GM23338 (cell line): ENCODE data around the gene CLTA. TPM values are rescaled to one million over a fixed set of nuclear protein-coding genes. Genes with fewer than 3 reads are reported as not detected.

Experiments
- ATAC-seq: fragments of 200-7000 bp; cut with Tn5 transposase; 3 replicates; pipeline ENCODE4 v1.9.1; 2020
- DNase-seq: peaks from one replicate; pipeline ENCODE4 v3.0.0-alpha.2; 2015; ENCODE audit warnings: low spot score
- H2AFZ ChIP-seq: fragments of 200-600 bp; sonication (generic); 2 replicates; pipeline ENCODE4 v1.8.0; 2016; ENCODE audit warnings: antibody characterized with exemption, mild to moderate bottlenecking, moderate library complexity
- H3F3A ChIP-seq: fragments of 200-600 bp; sonication (generic); replicated peaks from 2 replicates; pipeline ENCODE4 v1.8.0; 2017; ENCODE audit warnings: antibody characterized with exemption, mixed run types, low read depth
- H3K27ac ChIP-seq: fragments of 200-600 bp; sonication (generic); 2 replicates; pipeline ENCODE4 v1.6.1; 2016; ENCODE audit warnings: low read depth
- H3K27me3 ChIP-seq: fragments of 200-600 bp; sonication (generic); 2 replicates; pipeline ENCODE4 v1.8.0; 2016; ENCODE audit warnings: mild to moderate bottlenecking, mixed run types, moderate library complexity; ENCODE audit not compliant: insufficient read depth
- H3K36me3 ChIP-seq: fragments of 200-600 bp; sonication (generic); 2 replicates; pipeline ENCODE4 v1.8.0; 2016; ENCODE audit warnings: mild to moderate bottlenecking; ENCODE audit not compliant: insufficient read depth
- H3K4me1 ChIP-seq: fragments of 200-600 bp; sonication (generic); 2 replicates; pipeline ENCODE4 v1.8.0; 2016; ENCODE audit warnings: mild to moderate bottlenecking, moderate library complexity; ENCODE audit not compliant: insufficient read depth
- H3K4me2 ChIP-seq: fragments of 200-600 bp; sonication (generic); 2 replicates; pipeline ENCODE4 v1.7.1; 2017; ENCODE audit warnings: mixed run types
- H3K4me3 ChIP-seq: fragments of 200-600 bp; sonication (generic); 2 replicates; pipeline ENCODE4 v1.6.1; 2016; ENCODE audit warnings: mixed run types
- H3K79me2 ChIP-seq: fragments of 200-600 bp; sonication (generic); replicated peaks from 2 replicates; pipeline ENCODE4 v1.8.0; 2017; ENCODE audit warnings: mild to moderate bottlenecking; ENCODE audit not compliant: insufficient read depth
- H3K9me2 ChIP-seq: fragments of 200-600 bp; sonication (generic); 2 replicates; pipeline ENCODE4 v1.8.0; 2017; ENCODE audit not compliant: insufficient read depth
- H4K20me1 ChIP-seq: fragments of 200-600 bp; sonication (generic); replicated peaks from 2 replicates; pipeline ENCODE4 v1.8.0; 2017; ENCODE audit warnings: mild to moderate bottlenecking; ENCODE audit not compliant: insufficient read depth
- H3K27ac Mint-ChIP-seq: 2 replicates; pipeline ENCODE4 v1.8.0; 2020; ENCODE audit warnings: inconsistent platforms, mild to moderate bottlenecking, moderate library complexity, mixed read lengths
- H3K27me3 Mint-ChIP-seq: 3 replicates; pipeline ENCODE4 v1.8.0; 2022; ENCODE audit warnings: low read depth, mild to moderate bottlenecking, moderate library complexity, mixed read lengths, inconsistent platforms; ENCODE audit not compliant: insufficient read depth, poor library complexity
- H3K36me3 Mint-ChIP-seq: 3 replicates; pipeline ENCODE4 v1.8.0; 2021; ENCODE audit warnings: low read depth, mild to moderate bottlenecking, inconsistent platforms, moderate library complexity, mixed read lengths
- H3K4me1 Mint-ChIP-seq: 3 replicates; pipeline ENCODE4 v1.8.0; 2020; ENCODE audit warnings: mild to moderate bottlenecking, inconsistent platforms, mixed read lengths
- H3K4me3 Mint-ChIP-seq: 3 replicates; pipeline ENCODE4 v1.8.0; 2021; ENCODE audit warnings: moderate library complexity, mild to moderate bottlenecking, inconsistent platforms, mixed read lengths
- H3K9me3 Mint-ChIP-seq: 3 replicates; pipeline ENCODE4 v1.8.0; 2020; ENCODE audit warnings: moderate library complexity, mild to moderate bottlenecking, inconsistent platforms, mixed read lengths
- CREB1 ChIP-seq: fragments of 250-450 bp; sonication (Bioruptor Pico); IDR thresholded peaks from 2 replicates; pipeline ENCODE4 v1.5.0; 2020; ENCODE audit warnings: low read depth, mild to moderate bottlenecking, moderate library complexity
- CTCF ChIP-seq, 2 experiments: fragments of 200-600 bp in 1 of 2; sonication (generic) in 1 of 2; conservative IDR thresholded peaks; 2 replicates each; pipeline versions ENCODE4 v1.5.1 to v1.6.1; 2016 to 2017; ENCODE audit warnings: antibody characterized with exemption in 2 of 2, low read depth in 2 of 2, mild to moderate bottlenecking in 2 of 2, moderate library complexity in 1 of 2
- ETS1 ChIP-seq: IDR thresholded peaks from 2 replicates; pipeline ENCODE4 v1.6.1; 2016; ENCODE audit warnings: antibody characterized with exemption
- EZH2 ChIP-seq: fragments of 200-600 bp; sonication (generic); IDR thresholded peaks from one replicate; pipeline ENCODE4 v1.8.0; 2017; ENCODE audit warnings: antibody characterized with exemption, mild to moderate bottlenecking, low read depth; ENCODE audit not compliant: unreplicated experiment
- REST ChIP-seq: IDR thresholded peaks from one replicate; pipeline ENCODE4 v1.6.1; 2018; ENCODE audit warnings: antibody characterized with exemption; ENCODE audit not compliant: unreplicated experiment
- STAT1 ChIP-seq: IDR thresholded peaks from one replicate; pipeline ENCODE4 v1.6.1; 2016; ENCODE audit warnings: antibody characterized with exemption; ENCODE audit not compliant: unreplicated experiment
- ZNF462 ChIP-seq: fragments of 250-450 bp; sonication (Bioruptor Pico); IDR thresholded peaks from 2 replicates; pipeline ENCODE4 v1.5.0; 2020; ENCODE audit warnings: mild to moderate bottlenecking, moderate library complexity
- polyA plus RNA-seq: library from polyadenylated mRNA; unstranded; fragments of >200 nt; fragmentation: Nextera tagmentation; extraction: Ambion mirVana; gene quantifications from 2 replicates; pipeline ENCODE4 v1.2.1, GENCODE V29; 2016
- total RNA-seq: library from RNA; depleted of rRNA; stranded (reverse); fragments of >200 nt; shearing (Covaris generic); gene quantifications from 2 replicates; pipeline ENCODE4 v1.2.3, GENCODE V29; 2014

Gene CLTA
- total and polyA plus RNA-seq, 2 experiments from 2014 or later, result 223 to 259 TPM

GRCh38 chr9:36221667-36222066 lies 30.9 kb downstream of the CLTA start:
- DNase-seq (no peak), ATAC-seq (no peak)
- H3F3A ChIP-seq, result no peaks in the 10 kb centered on the region
- H3K4me3 ChIP-seq, result no peak overlapping the region
- H3K36me3 ChIP-seq, result peaks cover 6% of the 10 kb centered on the region
- no peak overlapping the region for H2AFZ ChIP-seq
- Mint-ChIP-seq H3K4me3 (no peak overlapping the region), H3K27ac (no peak overlapping the region), H3K9me3 (no peaks in the 10 kb centered on the region; the same call in 2 of the 3 replicates), H3K27me3 (peaks cover 13% of the 10 kb centered on the region), H3K4me1 (no peaks in the 10 kb centered on the region), H3K36me3 (peaks cover 60% of the 10 kb centered on the region)
- H3K9me2 ChIP-seq, result no peaks in the 10 kb centered on the region
- no peak overlapping the region for H3K4me2 ChIP-seq
- no peak overlapping the region for H3K27ac ChIP-seq
- H3K27me3 ChIP-seq, result no peaks in the 10 kb centered on the region
- H3K79me2 ChIP-seq, result 0 out of 2 replicates have a peak, but pooled peaks cover 3% of the 10 kb centered on the region
- H4K20me1 ChIP-seq, result peaks cover 8% of the 10 kb centered on the region
- no peaks in the 10 kb centered on the region for H3K4me1 ChIP-seq
- no peak for TF ChIP-seq REST
- TF ChIP-seq ETS1, result no peak
- no peak for TF ChIP-seq STAT1
- no peak for TF ChIP-seq EZH2
- TF ChIP-seq CTCF (conservative IDR thresholded peaks at IDR 0.05; ENCODE audit: low read depth in 2 of 2), result no peak
- no peak for TF ChIP-seq ZNF462 (CRISPR knock-in tag)
- no peak for TF ChIP-seq CREB1
